Hepatocyte (in vitro differentiated cells): ENCODE results near the gene VAV2. TPM values are rescaled to one million over a fixed set of nuclear protein-coding genes. Genes with fewer than 3 reads are reported as not detected.

Experiments used
- DNase-seq: peaks from one replicate; pipeline ENCODE4 v3.0.0-alpha.2; 2016; ENCODE audit warnings: low spot score
- H2AFZ ChIP-seq: fragments of 200-600 bp; sonication (generic); 2 replicates; pipeline ENCODE4 v1.6.0; 2016; ENCODE audit warnings: antibody characterized with exemption, mild to moderate bottlenecking
- H3K27ac ChIP-seq: fragments of 200-600 bp; sonication (generic); 2 replicates; pipeline ENCODE4 v1.5.1; 2016; ENCODE audit warnings: mild to moderate bottlenecking
- H3K27me3 ChIP-seq: fragments of 200-600 bp; sonication (generic); 2 replicates; pipeline ENCODE4 v1.6.1; 2016
- H3K36me3 ChIP-seq: fragments of 200-600 bp; sonication (generic); replicated peaks from 2 replicates; pipeline ENCODE4 v1.5.1; 2016; ENCODE audit warnings: low read depth; ENCODE audit not compliant: insufficient read depth
- H3K4me1 ChIP-seq: fragments of 200-600 bp; sonication (generic); 2 replicates; pipeline ENCODE4 v1.5.1; 2016; ENCODE audit warnings: mild to moderate bottlenecking, moderate library complexity; ENCODE audit not compliant: insufficient read depth
- H3K4me2 ChIP-seq: fragments of 200-600 bp; sonication (generic); 2 replicates; pipeline ENCODE4 v1.6.0; 2016
- H3K4me3 ChIP-seq: fragments of 200-600 bp; sonication (generic); 2 replicates; pipeline ENCODE4 v1.5.1; 2016; ENCODE audit warnings: mild to moderate bottlenecking
- H3K79me2 ChIP-seq: fragments of 200-600 bp; sonication (generic); 2 replicates; pipeline ENCODE4 v1.6.0; 2017; ENCODE audit warnings: mild to moderate bottlenecking
- H3K9me2 ChIP-seq: fragments of 200-600 bp; sonication (generic); replicated peaks from 2 replicates; pipeline ENCODE4 v1.6.0; 2017; ENCODE audit warnings: mild to moderate bottlenecking; ENCODE audit not compliant: insufficient read depth
- H3K9me3 ChIP-seq: fragments of 200-600 bp; sonication (generic); 2 replicates; pipeline ENCODE4 v1.5.1; 2016; ENCODE audit warnings: low read depth, mild to moderate bottlenecking
- H4K20me1 ChIP-seq: fragments of 200-600 bp; sonication (generic); 2 replicates; pipeline ENCODE4 v1.6.0; 2016; ENCODE audit warnings: mild to moderate bottlenecking; ENCODE audit not compliant: insufficient read depth, poor library complexity, severe bottlenecking
- EZH2 ChIP-seq: fragments of 200-600 bp; sonication (generic); IDR thresholded peaks from 2 replicates; pipeline ENCODE4 v1.6.1; 2016; ENCODE audit warnings: antibody characterized with exemption, mild to moderate bottlenecking, borderline replicate concordance
- EZH2phosphoT487 ChIP-seq: fragments of 200-600 bp; sonication (generic); IDR thresholded peaks from one replicate; pipeline ENCODE4 v1.6.1; 2018; ENCODE audit warnings: antibody characterized with exemption, mild to moderate bottlenecking, low read depth, moderate library complexity; ENCODE audit not compliant: unreplicated experiment, severe bottlenecking
- whole genome bisulfite sequencing: methylation state at CpG from one replicate; pipeline ENCODE4 v1.1.6; 2016; ENCODE audit warnings: low lambda C conversion rate; ENCODE audit errors: missing lambda C conversion rate; 5-methylcytosine and 5-hydroxymethylcytosine counted together
- polyA plus RNA-seq: library from polyadenylated mRNA; unstranded; fragments of >200 nt; fragmentation: Nextera tagmentation; extraction: Ambion mirVana; gene quantifications from 2 replicates; pipeline ENCODE4 v1.2.1, GENCODE V29; 2016
- total RNA-seq: library from RNA; depleted of rRNA; stranded (reverse); fragments of >200 nt; gene quantifications from 2 replicates; pipeline ENCODE4 v1.2.3, GENCODE V29; 2014
- TF ChIP-seq, protein P1 (sequence below): fragments of 200-600 bp; sonication (generic); IDR thresholded peaks from 2 replicates; pipeline ENCODE4 v1.5.1; 2016; ENCODE audit warnings: antibody characterized with exemption, mild to moderate bottlenecking; ENCODE audit not compliant: poor library complexity

The VAV2 gene
- total and polyA plus RNA-seq, 2 experiments from 2014 or later: 24.9 to 27.7 TPM

DNA sequence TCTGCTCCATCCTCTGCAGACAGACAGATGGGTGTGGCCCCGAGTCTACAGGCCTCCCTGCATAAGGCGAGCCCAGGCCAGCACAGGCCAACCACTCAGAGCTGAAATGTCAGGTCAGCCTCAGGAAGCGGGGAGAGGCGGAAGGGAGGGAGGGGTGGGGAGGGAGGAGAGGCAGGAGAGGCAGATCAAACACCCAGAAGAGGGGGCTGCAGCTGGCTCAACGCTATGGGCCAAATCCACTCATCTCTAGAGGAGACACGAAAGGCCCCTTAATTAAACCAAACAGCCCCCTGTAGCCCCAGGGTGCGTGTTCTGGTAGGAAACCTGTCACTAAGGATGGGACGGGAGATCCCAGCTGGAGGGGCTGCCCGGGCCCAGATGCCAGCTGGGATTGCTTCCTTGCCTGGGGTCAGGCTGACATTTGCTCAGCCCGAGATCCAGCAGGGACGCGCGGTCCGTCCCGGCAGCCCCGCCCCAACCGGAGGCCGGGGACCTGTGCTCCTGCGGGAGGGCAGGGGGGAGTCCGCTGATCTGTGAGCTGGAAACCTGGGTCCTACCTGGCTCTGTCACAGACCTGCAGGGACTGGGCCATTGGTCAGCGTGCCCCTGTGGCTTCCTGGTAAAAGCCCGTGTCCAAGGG is 156.7 kb downstream of the VAV2 start:
- H3K27me3 ChIP-seq: no peaks in the 10 kb centered on the region
- no peaks in the 10 kb centered on the region for H3K36me3 ChIP-seq
- 85% methylated on average over 20 of the region's 22 CpGs for WGBS
- H3K79me2 ChIP-seq: peaks cover 25% of the 10 kb centered on the region
- no peak overlapping the region for H2AFZ ChIP-seq
- peaks cover 6% of the 10 kb centered on the region for H4K20me1 ChIP-seq
- no peak overlapping the region for H3K4me3 ChIP-seq
- no peak overlapping the region for H3K4me2 ChIP-seq
- H3K27ac ChIP-seq: no peak overlapping the region
- no peaks in the 10 kb centered on the region for H3K9me2 ChIP-seq
- TF ChIP-seq, protein P1, sequence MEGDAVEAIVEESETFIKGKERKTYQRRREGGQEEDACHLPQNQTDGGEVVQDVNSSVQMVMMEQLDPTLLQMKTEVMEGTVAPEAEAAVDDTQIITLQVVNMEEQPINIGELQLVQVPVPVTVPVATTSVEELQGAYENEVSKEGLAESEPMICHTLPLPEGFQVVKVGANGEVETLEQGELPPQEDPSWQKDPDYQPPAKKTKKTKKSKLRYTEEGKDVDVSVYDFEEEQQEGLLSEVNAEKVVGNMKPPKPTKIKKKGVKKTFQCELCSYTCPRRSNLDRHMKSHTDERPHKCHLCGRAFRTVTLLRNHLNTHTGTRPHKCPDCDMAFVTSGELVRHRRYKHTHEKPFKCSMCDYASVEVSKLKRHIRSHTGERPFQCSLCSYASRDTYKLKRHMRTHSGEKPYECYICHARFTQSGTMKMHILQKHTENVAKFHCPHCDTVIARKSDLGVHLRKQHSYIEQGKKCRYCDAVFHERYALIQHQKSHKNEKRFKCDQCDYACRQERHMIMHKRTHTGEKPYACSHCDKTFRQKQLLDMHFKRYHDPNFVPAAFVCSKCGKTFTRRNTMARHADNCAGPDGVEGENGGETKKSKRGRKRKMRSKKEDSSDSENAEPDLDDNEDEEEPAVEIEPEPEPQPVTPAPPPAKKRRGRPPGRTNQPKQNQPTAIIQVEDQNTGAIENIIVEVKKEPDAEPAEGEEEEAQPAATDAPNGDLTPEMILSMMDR: no peak
- TF ChIP-seq EZH2phosphoT487 (no peak), EZH2 (no peak)
- DNase-seq: no peak
- H3K4me1 ChIP-seq: peaks cover 18% of the 10 kb centered on the region
- no peaks in the 10 kb centered on the region for H3K9me3 ChIP-seq

GRCh38 chr9:133834080-133834976 is 157.8 kb downstream of the VAV2 start:
- H3K27ac ChIP-seq: no peak overlapping the region
- peaks cover 6% of the 10 kb centered on the region for H4K20me1 ChIP-seq
- H3K36me3 ChIP-seq: no peaks in the 10 kb centered on the region
- no peak overlapping the region for H2AFZ ChIP-seq
- H3K79me2 ChIP-seq: peaks cover 26% of the 10 kb centered on the region
- H3K9me3 ChIP-seq: no peaks in the 10 kb centered on the region
- DNase-seq: no peak
- H3K27me3 ChIP-seq: no peaks in the 10 kb centered on the region
- no peaks in the 10 kb centered on the region for H3K9me2 ChIP-seq
- 93% methylated on average over 28 of the region's 29 CpGs for WGBS
- peaks cover 9% of the 10 kb centered on the region for H3K4me1 ChIP-seq
- H3K4me2 ChIP-seq: no peak overlapping the region
- TF ChIP-seq, protein P1: no peak
- no peak for TF ChIP-seq EZH2
- no peak for TF ChIP-seq EZH2phosphoT487
- H3K4me3 ChIP-seq: no peak overlapping the region

- no peak overlapping the region for H3K4me3 ChIP-seq
- DNase-seq: no peak
- peaks cover 9% of the 10 kb centered on the region for H3K4me1 ChIP-seq
- H4K20me1 ChIP-seq: peaks cover 6% of the 10 kb centered on the region
- no peak overlapping the region for H3K4me2 ChIP-seq
- no peaks in the 10 kb centered on the region for H3K36me3 ChIP-seq
- no peaks in the 10 kb centered on the region for H3K27me3 ChIP-seq
- H3K79me2 ChIP-seq: peaks cover 24% of the 10 kb centered on the region
- WGBS: 94% methylated on average over 22 of the region's 22 CpGs
- H3K9me3 ChIP-seq: no peaks in the 10 kb centered on the region
- H2AFZ ChIP-seq: no peak overlapping the region
- TF ChIP-seq EZH2 (no peak), EZH2phosphoT487 (no peak)
- TF ChIP-seq, protein P1: no peak
- H3K9me2 ChIP-seq: no peaks in the 10 kb centered on the region
- no peak overlapping the region for H3K27ac ChIP-seq
Observed at GRCh38 chr9:133833388-133834025, 158.6 kb downstream of the VAV2 start.
